ENCODE results near the gene MEIKIN.

The MEIKIN gene

GRCh38 chr5:131976414-131977211 lies 31.1 kb upstream of the MEIKIN start:
- TF ChIP-seq CTCF (IDR thresholded peaks at IDR 0.05; ENCODE audit: low read depth, low read length), result no peak
- Histone ChIP-seq H3K36me3 (no peaks in the 10 kb centered on the region), H3K4me1 (no peaks in the 10 kb centered on the region), H3K9me3 (no peaks in the 10 kb centered on the region), H3K27me3 (no peaks in the 10 kb centered on the region), H3K4me3 (ENCODE audit: low read depth, low read length) (no peak overlapping the region)
- DNase-seq, result no peak

- no peak for TF ChIP-seq CTCF (IDR thresholded peaks at IDR 0.05; ENCODE audit: low read depth, low read length)
- H3K4me3 ChIP-seq (ENCODE audit: low read depth, low read length), result no peak overlapping the region
- H3K27me3 ChIP-seq, result no peaks in the 10 kb centered on the region
- H3K9me3 ChIP-seq, result no peaks in the 10 kb centered on the region
- DNase-seq, result no peak
- H3K36me3 ChIP-seq, result no peaks in the 10 kb centered on the region
- H3K4me1 ChIP-seq, result no peaks in the 10 kb centered on the region
Observed at GRCh38 chr5:131974956-131975726, 29.7 kb upstream of the MEIKIN start.

- DNase-seq, result no peak
- H3K9me3 ChIP-seq, result no peaks in the 10 kb centered on the region
- H3K4me1 ChIP-seq, result no peaks in the 10 kb centered on the region
Observed at GRCh38 chr5:131974622-131974955, 29.1 kb upstream of the MEIKIN start.

GRCh38 chr5:131974016-131974415 lies 28.6 kb upstream of the MEIKIN start:
- TF ChIP-seq CTCF (IDR thresholded peaks at IDR 0.05; ENCODE audit: low read depth, low read length), result no peak
- Histone ChIP-seq H3K27me3 (no peaks in the 10 kb centered on the region), H3K4me3 (ENCODE audit: low read depth, low read length) (no peak overlapping the region), H3K9me3 (no peaks in the 10 kb centered on the region), H3K36me3 (no peaks in the 10 kb centered on the region), H3K4me1 (no peaks in the 10 kb centered on the region)
- DNase-seq, result no peak

More at GRCh38 chr5:131974622-131974955, 29.1 kb upstream of the MEIKIN start:
- H3K36me3 ChIP-seq, result no peaks in the 10 kb centered on the region
- H3K4me3 ChIP-seq (ENCODE audit: low read depth, low read length), result no peak overlapping the region
- no peaks in the 10 kb centered on the region for H3K27me3 ChIP-seq
- TF ChIP-seq CTCF (IDR thresholded peaks at IDR 0.05; ENCODE audit: low read depth, low read length), result no peak

GRCh38 chr5:131973089-131973712 lies 27.7 kb upstream of the MEIKIN start:
- no peaks in the 10 kb centered on the region for H3K9me3 ChIP-seq
- no peak for TF ChIP-seq CTCF (IDR thresholded peaks at IDR 0.05; ENCODE audit: low read depth, low read length)
- no peak for DNase-seq
- no peaks in the 10 kb centered on the region for H3K27me3 ChIP-seq
- no peaks in the 10 kb centered on the region for H3K36me3 ChIP-seq
- H3K4me1 ChIP-seq, result no peaks in the 10 kb centered on the region
- H3K4me3 ChIP-seq (ENCODE audit: low read depth, low read length), result no peak overlapping the region

Measured in BE2C (cell line).